GM19035 (cell line): ENCODE measurements around the gene IER3.

ENCODE experiments used
- ATAC-seq: cut with Tn5 transposase; IDR thresholded peaks from one replicate; pipeline ENCODE4 v1.9.1; 2021; ENCODE audit not compliant: unreplicated experiment

The IER3 gene

GRCh38 chr6:30744054-30744805 is at the start of gene IER3:
IER3 (minus strand) TSS chr6:30744547; CDS start chr6:30744518, 29 bp downstream.
- peak; percentile 40 for ATAC-seq

- ATAC-seq = no peak
Observed at GRCh38 chr6:30793521-30794194, 49.3 kb upstream of the IER3 start.

- no peak for ATAC-seq
Observed at GRCh38 chr6:30792786-30793185, 48.4 kb upstream of the IER3 start.

- no peak for ATAC-seq
Observed at GRCh38 chr6:30790724-30791383, 46.5 kb upstream of the IER3 start.

GRCh38 chr6:30789606-30790005 is 45.3 kb upstream of the IER3 start:
- ATAC-seq = no peak

GRCh38 chr6:30787954-30788353 is 43.6 kb upstream of the IER3 start:
- no peak for ATAC-seq

- no peak for ATAC-seq
Observed at GRCh38 chr6:30782425-30783014, 38.2 kb upstream of the IER3 start.

GRCh38 chr6:30781743-30782424 is 37.5 kb upstream of the IER3 start:
- no peak for ATAC-seq

- ATAC-seq = no peak
Observed at GRCh38 chr6:30781395-30781742, 37.0 kb upstream of the IER3 start.

GRCh38 chr6:30780642-30780920 is 36.2 kb upstream of the IER3 start:
- ATAC-seq = no peak

GRCh38 chr6:30779850-30780641 is 35.7 kb upstream of the IER3 start:
- ATAC-seq = no peak

- no peak for ATAC-seq
Observed at GRCh38 chr6:30778001-30778635, 33.8 kb upstream of the IER3 start.

GRCh38 chr6:30777155-30777485 is 32.8 kb upstream of the IER3 start:
- no peak for ATAC-seq

- ATAC-seq = no peak
Observed at GRCh38 chr6:30776390-30777154, 32.2 kb upstream of the IER3 start.

- ATAC-seq = no peak
Observed at GRCh38 chr6:30775104-30775503, 30.8 kb upstream of the IER3 start.

- ATAC-seq = no peak
Observed at GRCh38 chr6:30774701-30775100, 30.4 kb upstream of the IER3 start.

GRCh38 chr6:30770592-30770991 is 26.2 kb upstream of the IER3 start:
- no peak for ATAC-seq

- ATAC-seq = no peak
Observed at GRCh38 chr6:30769853-30770524, 25.6 kb upstream of the IER3 start.
